Stimulated activated CD4-positive, alpha-beta T cell treated with anti-CD3 and anti-CD28 coated beads, Interleukin-4, amount 100 ng/mL, for 48 hours (primary cell): ENCODE results near the gene CFAP57.
"Not testable (repeated sequence)": the region's sequence is repeated elsewhere in the genome, so short reads cannot be mapped to it uniquely, and the experiment has no call there.

Experiments
- DNase-seq, 2 donors: peaks; one replicate each; pipeline ENCODE4 v3.0.0-alpha.2; 2020; ENCODE audit warnings: low read depth in 2 of 2

The CFAP57 gene

DNA sequence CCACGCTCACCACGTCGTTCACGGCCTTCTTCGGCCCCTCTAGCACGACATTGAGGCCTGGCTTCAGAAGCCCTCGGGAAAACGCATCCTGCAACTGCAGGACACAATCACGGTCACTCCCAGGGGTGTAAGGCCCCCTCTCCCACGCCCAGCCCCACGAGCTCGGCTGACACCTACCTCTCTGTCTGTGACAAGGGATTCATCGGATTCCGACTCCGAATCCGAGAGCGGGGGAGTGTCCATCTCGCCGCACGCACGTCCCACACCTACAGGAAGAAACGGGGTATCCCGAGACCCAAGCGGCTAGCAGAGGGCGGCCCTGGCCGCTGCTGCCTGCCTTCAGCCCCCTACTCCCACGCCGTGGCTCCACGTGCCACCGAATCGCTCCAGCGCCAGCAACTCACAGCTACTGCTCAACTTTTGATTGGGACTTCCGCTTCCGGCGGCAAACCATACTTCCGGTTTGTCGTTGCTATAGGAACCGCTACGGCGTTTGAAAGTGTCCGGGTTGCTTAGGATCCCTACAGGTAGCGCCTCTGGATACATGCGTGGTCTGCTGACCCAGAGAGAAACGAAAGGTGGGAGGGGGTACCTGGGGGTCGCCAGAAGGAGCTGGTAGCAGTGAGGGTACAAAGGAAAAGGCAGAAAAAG is at the start of gene CFAP57, which contains the start of gene EBNA1BP2:
Gene CFAP57, plus strand, starts transcription at position 455 of the 651 bp plus-strand sequence. CDS start 424 bp downstream, outside the sequence.
Gene EBNA1BP2, minus strand, starts transcription at position 415 of the 651 bp plus-strand sequence. Its CDS starts 172 bp downstream, at position 243.
- peak; percentile 79 to 88 for DNase-seq

DNA sequence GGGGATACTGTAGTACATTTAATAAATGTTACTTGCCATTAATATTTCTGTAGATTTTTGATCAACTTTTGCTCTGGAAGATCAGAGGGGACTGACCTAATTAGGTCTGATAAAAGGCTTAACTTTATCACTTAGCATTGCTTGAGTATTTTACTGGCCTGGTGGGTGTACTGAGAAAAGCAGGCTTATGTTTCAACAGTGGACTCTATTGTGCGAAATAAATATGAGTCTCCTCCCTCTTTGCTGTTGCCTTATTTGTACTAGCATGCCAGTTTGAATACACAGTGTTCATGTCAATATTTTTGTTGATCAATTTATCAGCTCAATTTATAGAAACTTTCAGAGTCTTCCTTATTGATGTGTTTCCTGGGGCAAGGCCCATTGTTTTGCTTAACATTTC is 49.1 kb upstream of the CFAP57 start:
- no peak for DNase-seq

DNA sequence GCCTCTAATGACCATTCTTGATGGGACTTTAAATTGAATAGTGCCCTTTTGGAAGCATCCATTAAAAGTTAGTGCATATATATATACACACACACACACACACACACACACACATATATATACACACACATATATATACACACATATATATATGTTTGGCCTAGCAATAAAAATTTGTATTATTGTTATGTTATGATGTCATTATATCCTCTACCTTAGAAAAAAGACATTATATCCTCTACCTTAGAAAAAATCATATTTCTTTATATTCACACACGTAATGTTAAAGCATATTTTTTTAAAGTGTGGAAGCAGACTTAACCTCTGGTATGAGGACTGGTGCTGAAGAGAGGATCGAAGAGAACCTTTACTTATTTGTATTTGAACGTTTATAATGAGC is 43.3 kb upstream of the CFAP57 start:
- DNase-seq, result no peak

DNA sequence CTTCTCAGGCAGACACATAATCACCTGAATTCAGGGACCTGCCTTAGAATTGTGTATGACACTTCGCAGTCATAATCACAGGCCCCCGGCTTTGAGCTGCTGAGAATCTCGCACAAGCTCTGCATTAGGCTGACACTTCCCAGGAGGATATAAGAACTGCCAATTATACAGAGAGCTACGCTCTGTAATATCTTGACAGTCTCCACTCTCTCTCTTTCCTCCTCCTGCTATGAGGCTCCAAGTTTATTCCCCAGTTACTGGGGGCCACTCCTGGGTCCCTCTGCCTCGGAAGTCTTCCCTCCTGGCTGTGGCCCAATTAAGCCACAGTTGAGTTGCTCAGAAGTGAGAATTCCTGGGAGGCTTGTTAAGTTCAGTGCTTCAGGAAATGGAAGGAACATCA is 42.7 kb upstream of the CFAP57 start:
- no peak for DNase-seq

DNA sequence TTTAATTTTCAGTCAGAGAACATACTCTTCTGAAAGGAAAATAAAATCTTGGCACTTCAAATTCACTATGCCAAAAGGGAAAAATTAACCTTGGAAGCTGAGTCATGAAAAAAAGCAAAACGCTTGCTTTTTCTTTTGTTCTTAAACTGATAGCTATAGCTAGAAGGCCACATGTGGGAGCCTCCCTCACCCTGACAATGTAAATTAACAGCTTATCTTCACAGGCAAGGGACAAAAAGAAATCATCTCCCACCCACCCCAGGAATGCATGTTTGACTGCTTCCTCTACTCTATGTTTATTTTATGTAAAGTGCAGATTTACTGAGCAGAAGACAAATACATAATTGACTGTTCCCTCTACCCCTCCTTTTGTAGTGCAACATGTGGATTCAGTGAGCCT is 38.1 kb upstream of the CFAP57 start:
- DNase-seq, result no peak

DNA sequence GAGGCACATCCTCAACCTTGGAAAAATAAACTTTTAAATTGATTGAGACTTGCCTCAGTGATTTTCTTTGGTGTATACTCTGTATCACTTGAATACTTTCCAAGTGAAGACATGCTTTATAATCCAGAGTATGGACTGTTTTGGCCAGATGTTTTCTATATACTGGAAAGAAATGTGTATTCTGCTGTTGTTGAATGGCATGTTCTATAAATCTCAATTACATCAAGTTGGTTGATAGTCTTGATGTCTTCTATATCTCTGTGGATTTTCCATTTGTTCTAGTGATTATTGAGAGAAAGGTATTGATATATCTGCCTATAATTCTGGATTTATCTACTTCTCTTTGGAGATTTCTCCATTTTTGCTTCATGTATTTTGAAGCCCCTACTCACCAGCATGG is 37.5 kb upstream of the CFAP57 start:
- no peak for DNase-seq

DNA sequence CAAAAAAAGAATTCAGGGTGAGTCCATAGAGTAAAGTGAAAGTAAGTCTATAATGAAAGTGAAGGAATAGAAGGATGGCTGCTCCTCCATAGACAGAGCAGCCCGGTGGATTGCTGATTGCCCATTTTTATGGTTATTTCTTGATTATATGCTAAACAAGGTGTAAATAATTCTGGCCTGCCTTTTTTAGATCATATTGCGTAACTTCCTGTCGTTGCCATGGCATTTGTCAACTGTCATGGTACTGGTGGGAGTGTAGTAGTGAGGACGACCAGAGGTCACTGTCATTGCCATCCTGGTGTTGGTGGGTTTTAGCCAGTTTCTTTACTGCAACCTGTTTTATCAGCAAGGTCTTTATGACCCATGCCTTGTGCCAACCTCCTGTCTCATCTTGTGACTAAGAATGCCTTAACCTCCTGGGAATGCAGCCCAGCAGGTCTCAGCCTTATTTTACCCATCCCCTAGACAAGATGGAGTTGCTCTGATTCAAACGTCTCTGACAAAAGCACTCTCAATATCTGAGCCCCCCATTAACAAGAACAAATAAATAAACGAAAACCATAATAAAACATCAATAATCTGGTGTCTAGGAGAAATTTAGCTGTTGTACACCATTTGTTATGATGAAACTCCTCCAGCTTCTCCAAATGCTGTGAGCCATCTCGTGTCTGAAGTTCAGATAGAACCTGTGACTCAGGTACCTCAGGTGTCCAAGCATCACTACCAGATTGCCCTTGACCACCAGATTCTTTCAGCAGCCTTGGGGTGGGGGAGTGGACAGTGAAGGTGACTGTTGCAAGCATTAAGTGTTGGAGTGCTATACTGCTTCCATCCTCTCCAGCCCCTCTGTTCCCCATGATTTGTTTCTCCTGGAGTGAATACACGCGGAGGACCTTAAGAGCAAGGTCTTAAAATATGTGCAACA is 36.0 kb upstream of the CFAP57 start:
- DNase-seq, result no peak

DNA sequence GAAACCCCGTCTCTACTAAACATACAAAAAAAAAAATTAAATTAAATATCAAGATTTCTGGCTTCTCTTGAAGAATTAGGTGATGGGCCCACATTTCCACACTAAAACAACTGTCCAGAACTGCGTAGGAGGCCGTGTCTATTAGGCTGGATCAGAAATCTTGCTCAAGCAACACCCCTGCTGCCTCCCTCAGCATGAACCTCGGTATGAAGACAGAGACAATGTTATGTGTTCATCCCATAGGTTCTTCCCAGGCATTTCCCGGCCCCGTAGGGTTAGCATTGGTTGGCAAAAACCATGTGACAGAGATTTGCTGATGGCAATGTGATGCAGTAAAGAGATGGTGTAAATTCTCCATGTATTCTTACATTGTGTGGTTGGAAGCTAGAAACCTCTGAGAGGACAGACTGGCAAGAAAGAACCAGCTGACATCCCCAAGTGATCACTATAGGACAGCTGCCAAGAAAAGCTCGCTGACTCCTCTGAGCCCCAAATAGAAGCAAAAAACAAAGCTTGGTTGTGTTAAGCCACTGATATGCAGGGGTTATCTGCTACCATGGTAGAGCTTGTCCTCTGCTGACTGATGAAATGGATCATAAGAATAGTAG is 34.6 kb upstream of the CFAP57 start:
- no peak for DNase-seq

DNA sequence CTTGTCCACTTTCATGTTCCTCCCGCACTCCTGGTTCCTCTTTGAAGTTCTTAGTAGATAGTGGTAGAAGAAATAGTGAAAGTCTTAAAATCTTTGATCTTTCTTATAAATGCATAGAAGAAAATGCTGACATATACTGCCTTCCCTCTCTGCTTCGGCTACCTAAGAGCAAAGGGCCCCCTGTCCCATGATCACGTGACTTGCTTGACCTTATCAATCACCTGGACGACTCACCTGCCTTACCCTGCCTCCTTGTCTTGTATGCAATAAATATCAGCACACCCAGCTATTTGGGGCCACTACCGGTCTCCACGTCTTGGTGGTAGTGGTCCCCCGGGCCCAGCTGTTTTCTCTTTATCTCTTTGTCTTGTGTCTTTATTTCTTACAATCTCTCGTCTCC is 32.8 kb upstream of the CFAP57 start:
- not testable (repeated sequence) for DNase-seq

DNA sequence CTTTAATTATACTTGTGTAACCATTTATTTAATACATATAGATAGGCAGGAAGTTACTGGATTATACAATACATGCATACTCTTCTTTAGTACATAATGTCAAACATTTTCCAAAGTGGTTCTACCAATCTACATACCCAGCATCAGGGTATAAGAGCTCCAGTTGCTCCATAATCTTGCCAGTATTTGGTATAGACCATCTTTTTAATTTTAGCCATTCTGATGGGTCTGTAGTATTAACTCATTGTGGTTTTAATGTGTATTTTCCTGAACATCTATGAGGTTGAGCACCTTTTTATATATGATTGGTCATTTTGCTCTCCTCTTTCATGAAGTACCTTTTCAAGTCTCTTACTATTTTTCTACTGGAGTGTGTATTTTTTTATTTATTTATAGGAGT is 32.1 kb upstream of the CFAP57 start:
- DNase-seq, result no peak

DNA sequence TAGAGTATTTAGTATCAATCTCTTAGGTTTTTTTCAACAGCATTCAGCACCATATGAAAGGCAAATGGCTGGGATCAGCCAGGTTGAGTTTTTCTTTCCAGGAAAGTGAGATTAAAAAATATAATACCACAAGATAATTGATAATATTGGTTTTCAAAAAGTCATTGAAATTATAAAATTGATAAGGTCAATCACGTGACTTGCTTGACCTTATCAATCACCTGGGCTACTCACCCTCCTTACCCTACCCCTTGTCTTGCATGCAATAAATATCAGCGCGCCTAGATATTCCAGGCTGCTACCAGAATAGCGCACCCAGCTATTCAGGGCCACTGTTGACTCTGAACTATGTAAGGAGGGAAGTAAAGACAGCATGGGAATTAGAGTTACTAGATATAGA is 31.5 kb upstream of the CFAP57 start:
- DNase-seq, result no peak

DNA sequence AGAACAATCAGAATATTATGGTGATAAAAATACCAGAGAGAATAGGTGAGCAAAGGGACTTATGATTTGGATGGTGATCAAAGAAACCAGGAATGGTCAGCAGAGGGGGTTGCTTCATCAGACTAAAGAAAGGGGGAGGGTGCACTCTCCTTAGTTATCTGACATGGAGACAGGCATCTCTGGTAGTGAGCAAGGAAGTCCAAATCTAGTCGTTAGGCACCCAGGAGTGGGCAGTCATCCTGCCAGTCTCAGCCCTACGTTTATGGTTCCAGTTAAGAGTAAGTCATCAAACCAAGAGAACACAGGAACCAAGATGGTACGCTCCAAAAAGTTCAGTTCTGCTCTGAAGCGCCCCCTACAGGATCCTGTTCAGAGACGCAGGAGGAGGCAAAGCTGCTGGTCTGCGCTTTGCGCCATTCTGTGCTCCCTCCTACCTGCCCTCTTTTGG is 28.7 kb upstream of the CFAP57 start:
- peak in 1 of 2 donors; percentile 6 for DNase-seq

DNA sequence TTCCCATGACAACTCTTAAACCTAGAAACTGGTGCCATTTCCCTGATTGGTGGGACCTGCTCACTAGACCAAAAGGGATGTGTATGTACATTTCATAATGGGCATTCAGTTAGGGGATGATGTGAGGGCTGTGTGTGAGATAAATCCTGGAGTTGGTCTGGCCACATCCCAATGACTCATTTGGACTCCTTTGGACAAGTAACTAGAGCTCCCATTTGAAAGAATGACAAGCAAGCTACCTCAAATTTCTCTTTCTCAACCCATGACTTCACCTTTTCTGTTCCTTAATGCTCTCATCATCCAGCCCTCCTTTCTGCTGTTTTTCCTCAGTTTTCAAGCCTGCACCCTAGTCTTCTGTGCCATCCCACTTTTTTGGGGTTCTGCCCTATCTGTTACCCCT is 27.9 kb upstream of the CFAP57 start:
- DNase-seq, result no peak

DNA sequence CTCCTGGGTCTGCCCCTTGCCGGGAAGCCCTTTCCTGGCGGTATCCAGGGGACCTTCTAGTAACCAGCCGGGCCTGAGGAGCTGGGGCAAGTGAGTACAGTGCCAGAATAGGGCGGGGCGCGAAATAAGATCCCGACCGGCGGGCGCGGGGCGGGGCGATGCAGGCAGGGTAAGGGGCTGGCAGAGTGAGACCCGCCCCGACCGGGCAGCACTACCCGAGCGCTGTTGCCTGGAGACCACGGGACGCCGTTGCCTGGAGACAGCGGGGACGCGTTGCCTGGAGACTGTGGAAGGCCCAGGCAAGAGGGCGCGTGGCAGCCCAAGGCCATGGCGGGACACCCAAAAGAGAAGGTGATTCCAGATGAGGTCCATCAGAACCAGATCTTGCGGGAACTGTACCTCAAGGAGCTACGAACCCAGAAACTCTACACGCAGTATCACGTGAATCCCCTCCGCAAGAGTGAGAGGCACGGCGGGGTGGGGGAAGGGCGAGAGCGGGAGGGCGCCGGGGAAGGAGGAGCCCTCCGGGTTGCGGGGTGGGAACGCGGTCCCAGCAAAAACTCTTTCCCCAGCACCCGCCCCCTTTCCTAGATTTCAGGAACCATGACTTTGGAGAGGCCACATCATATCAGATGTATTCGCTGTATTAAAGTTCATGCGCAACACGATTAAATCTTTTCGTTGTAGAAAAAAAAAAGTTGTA is 24.4 kb upstream of the CFAP57 start:
- DNase-seq, result peak; percentile 15 to 49

DNA sequence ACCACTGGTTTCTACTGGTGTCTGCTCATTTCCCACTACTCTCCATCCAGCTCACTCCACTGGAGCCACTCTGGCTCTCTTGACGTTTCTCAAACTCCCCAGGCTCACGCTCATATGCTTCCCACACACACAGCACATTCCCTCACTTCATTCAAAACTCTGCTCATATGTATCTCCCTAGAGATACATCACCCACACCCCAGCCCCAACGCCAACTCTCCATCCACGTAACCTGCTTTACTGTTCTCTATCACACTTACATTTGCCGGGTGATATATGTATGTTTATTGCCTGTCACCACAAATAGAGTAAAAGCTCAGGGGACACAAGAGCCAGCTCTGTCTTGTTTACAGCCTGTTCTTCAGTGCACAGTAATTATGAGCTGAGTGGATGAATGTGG is 22.2 kb upstream of the CFAP57 start:
- no peak for DNase-seq

DNA sequence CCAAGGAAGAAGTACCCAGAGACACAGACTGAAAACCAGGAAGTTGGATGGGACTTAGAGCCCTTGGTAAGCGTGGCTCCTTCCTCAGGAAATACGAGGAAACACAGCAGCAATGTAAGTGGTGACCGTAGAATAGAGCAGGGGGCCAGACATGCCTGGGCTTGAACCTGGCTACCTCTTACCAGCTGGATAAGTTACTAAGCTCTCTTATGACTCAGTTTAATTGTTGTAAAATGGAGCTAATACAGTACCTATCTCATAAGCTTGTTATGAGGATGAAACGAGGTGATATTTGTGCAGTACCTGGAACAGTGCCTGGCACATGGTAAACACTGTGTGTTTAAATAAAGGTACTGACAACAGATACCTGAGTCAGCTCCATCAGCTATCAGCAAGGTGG is 19.3 kb upstream of the CFAP57 start:
- DNase-seq, result no peak

DNA sequence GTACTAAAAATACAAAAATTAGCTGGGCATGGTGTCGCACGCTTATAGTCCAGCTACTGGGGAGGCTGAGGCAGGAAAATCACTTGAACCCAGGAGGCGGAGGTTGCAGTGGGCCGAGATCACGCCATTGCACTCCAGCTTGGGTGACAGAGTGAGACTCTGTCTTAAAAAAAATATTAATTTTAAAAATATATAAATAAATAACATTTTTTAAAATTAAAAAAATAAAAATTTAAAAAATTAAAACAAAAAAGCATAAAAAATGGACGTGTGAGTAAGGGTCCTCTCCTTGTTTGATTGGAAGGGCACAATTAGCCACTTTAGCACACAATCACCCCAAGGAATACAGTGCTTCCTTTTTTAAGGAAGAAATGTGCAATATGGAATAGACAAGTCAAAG is 18.7 kb upstream of the CFAP57 start:
- DNase-seq, result no peak

DNA sequence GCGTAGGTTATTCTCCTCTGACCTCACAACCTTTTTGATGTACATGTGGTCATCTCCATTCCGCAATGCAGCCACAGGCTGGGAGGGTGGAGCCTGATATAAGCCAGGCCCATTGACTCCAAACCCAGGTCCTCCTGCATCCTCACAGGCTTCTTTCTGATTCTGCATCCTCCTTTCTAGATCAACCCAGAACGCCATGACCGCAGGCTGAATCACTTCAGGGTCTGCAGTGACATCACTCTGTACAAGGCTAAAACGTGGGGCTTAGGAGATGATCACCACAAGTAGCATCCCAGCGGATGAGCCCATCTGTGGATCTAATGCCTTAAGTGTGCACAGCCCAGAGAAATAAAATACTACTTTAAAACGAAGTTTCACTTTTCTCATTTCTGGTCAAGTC is 16.1 kb upstream of the CFAP57 start:
- no peak for DNase-seq

DNA sequence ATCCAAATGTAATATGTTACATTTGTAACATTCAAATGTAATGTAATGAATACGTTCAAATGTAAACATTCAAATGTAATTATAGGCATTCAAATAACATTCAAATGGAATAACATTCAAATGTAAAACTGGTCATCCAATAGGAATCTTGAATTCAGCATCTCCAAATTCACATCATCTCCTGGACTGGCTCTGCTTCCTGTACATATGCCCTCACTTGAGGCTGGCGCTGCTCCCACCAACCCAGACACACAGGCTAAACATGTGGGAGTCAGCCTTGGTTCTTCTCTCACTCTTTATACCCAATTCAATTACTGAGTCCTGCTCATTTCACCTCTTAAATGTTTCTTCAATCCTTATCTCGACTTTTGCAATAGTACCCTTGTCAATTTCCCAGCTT is 7.0 kb upstream of the CFAP57 start:
- DNase-seq, result no peak

DNA sequence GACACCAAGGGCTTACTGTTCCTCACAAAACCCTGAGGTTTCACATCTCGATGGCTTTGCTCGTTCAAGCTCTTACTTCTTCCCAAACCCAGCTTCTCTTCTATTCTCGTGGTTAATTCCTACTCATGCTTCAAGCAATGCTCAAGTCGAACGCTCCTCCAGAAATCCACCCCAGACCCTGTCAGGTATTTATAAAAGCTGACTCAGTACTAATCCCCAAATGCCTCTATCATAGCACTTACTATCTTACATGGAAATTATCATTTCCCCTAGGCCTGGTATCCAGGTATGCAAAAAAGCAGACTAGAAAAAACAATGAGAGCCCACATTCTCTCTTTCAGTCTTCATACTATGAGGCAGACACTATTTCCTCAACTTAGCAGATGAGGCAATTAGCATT is 6.4 kb upstream of the CFAP57 start:
- no peak for DNase-seq

DNA sequence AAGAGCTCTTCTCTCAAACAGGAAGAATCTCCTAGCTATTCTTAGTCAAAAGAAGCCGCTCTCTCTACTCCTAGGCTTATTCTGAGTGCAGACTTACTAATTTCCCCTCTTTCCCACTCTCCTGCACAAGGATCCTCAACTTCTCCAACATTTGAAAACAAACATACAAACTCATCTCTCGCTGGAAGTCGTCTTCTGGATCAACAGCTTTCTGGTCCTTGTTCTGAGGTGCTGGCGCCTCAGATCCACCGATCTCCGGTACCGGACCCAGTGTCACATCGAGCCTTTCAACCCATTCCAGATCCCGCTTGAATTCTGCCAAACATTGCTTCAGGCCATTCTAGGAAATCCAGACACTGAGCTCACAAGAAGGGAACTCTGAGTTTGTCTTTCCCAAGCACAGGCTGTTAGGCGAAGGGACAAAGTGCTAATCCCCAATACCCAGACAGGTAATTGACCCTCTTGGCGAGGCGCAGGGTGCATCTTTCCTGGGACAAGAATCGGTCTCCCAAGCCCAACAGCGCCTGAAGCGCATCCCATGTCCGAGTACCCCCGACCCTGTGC is 736 bp upstream of the CFAP57 start:
- no peak for DNase-seq
